HG03354 (cell line): ENCODE data around the gene DSE.

Experiments
- ATAC-seq: cut with Tn5 transposase; IDR thresholded peaks from one replicate; pipeline ENCODE4 v1.9.1; 2021; ENCODE audit warnings: mild to moderate bottlenecking; ENCODE audit not compliant: unreplicated experiment, poor library complexity, severe bottlenecking

Gene DSE

DNA sequence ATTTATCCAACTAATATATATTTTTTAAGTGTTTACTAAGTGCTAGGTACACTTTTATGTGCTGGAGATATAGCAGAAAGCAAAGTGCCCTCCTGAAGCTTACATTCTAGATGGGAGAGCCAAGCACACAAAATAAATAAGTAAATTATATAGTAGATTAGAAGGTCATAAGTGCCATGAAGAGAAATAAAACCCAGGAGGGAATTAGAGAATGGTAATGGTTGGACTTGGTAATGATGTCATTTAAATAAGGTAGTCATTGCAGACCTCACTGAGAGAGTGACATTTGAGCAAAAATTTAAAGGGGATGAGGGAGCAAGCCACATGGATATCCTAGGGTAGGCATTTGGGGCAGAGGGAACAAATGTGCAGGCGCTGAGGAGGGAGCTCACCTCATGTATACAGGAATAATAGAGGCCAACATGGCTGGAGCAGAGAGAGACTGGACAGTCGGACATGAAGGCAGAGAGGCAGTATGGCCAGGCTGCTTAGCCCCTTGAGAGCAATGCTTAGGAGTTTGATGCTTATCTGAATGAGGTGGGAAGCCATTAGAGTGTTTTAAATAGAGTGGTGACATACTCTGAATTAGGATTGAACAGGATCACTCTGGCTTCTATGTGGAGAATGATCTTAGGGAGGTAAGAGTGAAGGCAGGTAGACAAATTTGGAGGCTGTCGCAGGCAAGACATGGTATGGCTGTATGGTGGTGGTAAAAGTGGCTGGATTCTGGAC, 14.1 kb downstream of the DSE start:
- no peak for ATAC-seq

DNA sequence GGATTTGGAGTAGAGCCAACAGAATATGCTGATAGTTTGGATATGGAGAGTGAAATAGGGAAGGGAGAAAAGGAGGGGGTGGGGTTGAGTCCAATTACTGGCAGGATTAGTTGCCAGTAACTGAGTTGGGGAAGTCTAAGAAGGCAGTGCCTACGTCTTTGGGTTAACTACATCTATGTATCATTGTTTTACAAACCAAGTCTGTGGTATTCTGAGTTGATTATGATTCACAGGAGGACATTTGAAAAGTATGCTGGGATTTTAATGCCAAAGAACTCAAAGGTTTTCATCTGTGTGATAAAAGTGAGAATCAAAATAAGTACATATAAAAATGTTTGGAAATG, 14.7 kb downstream of the DSE start:
- ATAC-seq: no peak

DNA sequence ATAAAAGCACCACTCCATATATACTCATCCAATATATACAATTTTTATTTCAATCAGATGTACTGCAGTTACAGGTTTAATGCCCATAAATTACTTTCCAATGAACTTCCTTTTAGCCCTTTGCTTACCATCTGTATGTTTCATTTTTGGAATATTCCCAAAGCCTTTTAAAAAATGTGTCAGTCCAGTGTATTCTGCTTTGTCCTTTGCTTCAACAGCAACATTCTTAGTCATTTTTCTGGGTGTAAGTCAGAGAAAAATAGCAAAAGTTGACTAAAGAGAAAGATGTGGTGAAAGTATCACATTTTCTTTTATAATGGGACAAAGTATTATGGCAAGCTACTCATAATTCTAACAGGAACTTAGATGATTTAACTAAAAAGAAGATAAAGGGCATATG, 15.2 kb downstream of the DSE start:
- no peak for ATAC-seq

- peak; percentile 37 for ATAC-seq
Measured at GRCh38 chr6:116386581-116387299, 16.0 kb downstream of the DSE start.

DNA sequence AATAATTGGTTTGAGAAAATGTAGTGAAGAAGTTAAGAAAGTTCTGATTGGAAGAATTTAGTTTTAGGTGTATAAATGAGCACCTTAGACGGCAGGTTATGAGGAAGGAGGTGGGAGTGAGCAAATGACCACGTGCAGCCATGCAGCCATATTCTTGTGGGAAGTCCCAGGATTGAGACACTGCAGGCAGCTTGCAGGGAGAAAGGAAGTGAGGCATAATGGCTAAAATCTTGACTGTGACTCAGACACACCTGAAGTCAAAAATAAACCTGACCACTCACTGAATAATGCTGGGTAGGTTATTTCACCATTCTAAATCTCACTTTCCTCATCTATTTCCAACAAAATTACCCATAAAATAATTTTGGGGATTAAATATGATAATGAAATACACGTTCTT, 16.6 kb downstream of the DSE start:
- peak; percentile 60 for ATAC-seq

- no peak for ATAC-seq
Measured at GRCh38 chr6:116388924-116389323, 18.2 kb downstream of the DSE start.

DNA sequence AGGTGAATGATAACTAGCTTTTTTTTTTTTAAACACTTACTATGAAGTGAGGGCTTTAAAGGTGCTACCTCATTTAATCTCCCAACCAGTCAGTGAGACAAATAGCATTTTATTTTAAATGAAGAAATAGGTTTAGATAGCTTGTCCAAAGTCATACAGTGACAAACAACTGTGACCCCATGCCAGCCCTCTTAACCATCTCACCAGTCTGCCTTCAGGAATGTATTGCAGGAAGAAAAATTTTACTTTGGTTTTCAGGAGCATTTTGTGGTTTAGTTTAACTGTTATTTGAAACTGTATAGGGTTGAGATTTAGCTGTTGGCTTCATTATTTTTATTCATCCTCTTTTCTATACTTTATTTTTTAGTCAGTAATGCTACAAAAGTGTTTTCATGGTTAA, 18.6 kb downstream of the DSE start:
- no peak for ATAC-seq

- peak; percentile 65 for ATAC-seq
Measured at GRCh38 chr6:116390581-116390980, 19.8 kb downstream of the DSE start.

DNA sequence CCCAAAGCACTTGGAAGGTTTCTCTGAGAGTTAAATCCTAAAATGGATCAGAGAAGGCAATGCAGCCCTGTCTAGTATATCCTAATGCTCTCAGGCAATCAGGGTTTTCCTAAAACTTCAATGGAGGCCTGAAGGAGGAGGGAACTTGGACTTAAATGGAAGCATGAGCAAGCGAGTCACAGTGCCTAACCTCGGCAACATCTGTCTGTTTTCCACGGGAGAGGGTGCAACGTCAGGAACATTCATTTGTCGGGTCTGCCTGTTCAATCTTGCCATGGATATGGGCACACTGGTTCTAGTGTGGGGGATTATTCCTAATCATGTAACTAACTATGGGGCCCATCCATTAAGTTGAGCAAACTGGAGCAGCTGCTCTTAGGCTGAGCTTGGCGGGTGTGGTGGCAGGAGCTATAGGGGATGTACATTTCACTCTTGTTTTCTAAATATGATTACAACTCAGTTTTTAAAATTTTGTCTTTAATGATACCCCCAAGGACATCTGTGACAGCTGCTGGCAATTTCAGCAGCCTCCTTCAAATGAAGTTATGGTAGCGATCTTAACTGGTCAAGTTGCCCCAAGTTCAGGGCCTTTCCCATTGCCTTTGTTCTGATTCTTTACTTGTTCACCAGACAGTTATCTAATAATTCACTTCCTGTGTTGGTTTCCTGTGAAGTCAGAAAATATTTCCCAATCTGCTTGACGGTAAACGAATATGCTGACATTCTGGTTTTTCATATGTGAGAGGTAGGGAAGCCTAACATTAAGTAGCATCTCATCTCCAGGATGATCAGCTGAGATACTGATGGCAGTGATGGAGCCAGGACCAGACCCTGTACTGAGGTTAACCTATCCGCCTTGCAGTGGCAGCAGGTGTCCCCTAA, 21.6 kb downstream of the DSE start:
- ATAC-seq: peak; percentile 32

DNA sequence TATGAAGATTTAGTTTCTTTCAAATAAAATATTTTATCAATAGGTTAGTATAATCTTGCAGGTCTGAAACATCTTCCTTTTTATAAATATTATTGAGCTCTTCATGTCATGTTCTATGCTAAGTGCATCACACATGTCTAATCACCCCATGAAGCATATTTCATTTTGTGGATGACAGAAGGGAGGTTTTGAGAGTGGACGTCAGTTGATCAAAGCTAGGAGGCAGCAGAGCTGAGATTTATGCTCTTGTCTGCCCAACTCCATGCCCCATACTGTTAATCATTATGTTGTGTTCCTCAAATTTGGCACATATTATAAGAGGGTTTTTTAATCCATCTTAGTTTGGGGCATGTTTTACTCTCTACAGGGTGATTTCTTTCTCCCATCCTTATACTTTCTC, 22.7 kb downstream of the DSE start:
- ATAC-seq: peak; percentile 46

DNA sequence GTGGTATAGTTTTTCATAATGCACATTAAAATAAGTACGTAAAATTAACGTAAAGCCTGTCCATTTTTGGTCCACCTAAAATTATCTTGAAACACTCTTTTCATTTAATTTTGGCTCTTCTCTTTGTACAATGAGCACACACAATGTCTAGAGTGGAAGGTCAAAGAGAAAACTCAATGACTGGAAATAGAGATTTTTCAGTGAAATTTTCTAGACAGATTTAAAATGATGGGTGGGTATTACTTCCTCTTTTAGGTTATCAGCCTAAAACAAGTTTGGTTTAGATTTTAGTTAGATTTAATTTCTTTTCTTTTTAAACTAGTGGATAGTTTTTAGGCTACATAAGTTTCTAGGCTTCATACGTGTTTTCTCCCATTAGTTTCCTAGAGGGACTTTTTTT, 24.9 kb downstream of the DSE start:
- ATAC-seq: peak; percentile 35

- no peak for ATAC-seq
Measured at GRCh38 chr6:116396441-116396840, 25.7 kb downstream of the DSE start.

GRCh38 chr6:116397914-116398313, 27.2 kb downstream of the DSE start:
- ATAC-seq: no peak

DNA sequence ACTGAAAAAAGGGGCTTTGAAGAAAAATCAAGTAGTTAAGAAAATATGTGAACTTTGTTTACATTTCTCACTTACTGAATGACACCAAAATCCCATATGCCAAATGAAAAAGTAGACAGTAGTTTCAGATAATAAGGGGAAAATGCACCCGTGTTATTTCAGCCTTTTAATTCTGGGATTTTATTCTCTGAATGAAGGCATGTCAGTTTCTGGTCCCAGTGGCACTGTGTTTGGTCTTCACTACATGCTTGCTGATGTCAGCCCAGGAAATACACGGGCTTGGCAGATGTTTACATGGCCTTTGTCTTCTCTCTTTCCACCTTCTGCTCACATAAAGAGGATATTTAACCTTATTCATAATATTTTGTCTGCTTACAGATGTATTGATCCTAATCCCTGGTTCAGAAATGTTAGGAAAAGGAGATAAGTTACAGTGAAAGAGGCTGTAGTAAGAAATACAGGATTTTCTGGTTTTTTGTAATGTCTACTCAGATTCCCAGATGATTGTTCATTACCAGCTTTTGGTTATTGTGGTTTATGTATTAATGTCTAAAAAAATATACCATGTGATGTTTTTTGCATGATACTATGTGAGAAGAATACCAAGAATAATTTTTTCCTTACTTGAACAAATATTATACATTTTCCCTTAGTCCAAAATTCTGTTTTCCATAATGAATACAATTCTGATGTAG, 27.7 kb downstream of the DSE start:
- ATAC-seq: no peak

DNA sequence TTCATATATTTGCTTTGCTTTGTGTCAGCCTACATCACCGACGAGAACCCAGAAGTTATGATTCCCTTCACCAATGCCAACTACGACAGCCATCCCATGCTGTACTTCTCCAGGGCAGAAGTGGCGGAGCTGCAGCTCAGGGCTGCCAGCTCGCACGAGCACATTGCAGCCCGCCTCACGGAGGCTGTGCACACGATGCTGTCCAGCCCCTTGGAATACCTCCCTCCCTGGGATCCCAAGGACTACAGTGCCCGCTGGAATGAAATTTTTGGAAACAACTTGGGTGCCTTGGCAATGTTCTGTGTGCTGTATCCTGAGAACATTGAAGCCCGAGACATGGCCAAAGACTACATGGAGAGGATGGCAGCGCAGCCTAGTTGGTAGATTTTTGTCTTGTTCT, 28.5 kb downstream of the DSE start:
- ATAC-seq: no peak

DNA sequence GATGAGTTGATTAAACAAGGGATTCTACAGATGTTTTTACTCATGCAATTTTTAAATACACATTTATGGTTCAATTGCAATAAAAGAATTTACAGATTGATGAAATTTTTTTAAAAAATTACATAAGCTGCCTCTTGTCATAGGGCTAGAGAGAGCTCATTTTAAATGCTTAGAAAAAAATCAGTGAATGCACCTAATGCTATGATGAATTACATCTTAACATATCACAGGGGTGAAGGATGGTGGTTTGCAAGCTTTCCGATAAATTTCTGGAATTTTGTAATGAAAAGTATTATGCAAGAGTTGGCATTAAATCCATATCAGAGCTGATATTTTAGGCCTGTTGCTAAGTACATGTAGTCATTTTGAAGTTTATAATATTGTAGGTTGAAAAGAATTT, 29.6 kb downstream of the DSE start:
- ATAC-seq: no peak

GRCh38 chr6:116402108-116402937, 31.6 kb downstream of the DSE start:
- ATAC-seq: no peak

- ATAC-seq: no peak
Measured at GRCh38 chr6:116403205-116403604, 32.5 kb downstream of the DSE start.

DNA sequence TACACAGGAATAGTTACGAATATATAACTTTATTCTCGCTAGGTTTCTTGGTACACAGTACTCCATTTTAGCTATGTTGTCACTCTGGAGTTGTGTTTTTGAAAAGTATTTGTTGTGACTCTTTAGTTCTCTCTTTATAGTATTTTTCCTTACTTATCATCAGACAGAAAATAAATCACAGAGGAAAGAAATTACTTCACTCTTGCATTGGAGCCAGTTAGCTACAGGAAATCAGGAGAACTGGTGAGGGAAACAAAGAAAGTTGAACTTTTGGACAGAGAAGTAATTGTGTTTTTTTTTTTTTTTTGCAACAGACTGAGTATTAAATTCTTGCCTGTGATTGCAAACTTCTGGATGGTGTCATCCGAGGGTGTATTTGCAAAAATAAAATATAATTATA, 33.9 kb downstream of the DSE start:
- no peak for ATAC-seq
